ENCODE measurements around the gene ASTN2.

Gene ASTN2

GRCh38 chr9:116524778-116525470, 889.9 kb downstream of the ASTN2 start:
- H3K4me3 ChIP-seq (ENCODE audit: low read length), result no peak overlapping the region
- H3K4me2 ChIP-seq (ENCODE audit: low read depth, low read length), result no peak overlapping the region

GRCh38 chr9:116520218-116520617, 894.6 kb downstream of the ASTN2 start:
- H3K27ac ChIP-seq (ENCODE audit: low read length), result no peak overlapping the region
- H3K9me3 ChIP-seq (replicated peaks; ENCODE audit: insufficient read depth, low read length), result no peaks in the 10 kb centered on the region
- no peaks in the 10 kb centered on the region for H3K79me2 ChIP-seq (ENCODE audit: low read length)
- no peak overlapping the region for H3K4me3 ChIP-seq (ENCODE audit: low read length)
- H3K9ac ChIP-seq (ENCODE audit: low read length), result no peak overlapping the region
- no peak for DNase-seq
- H4K20me1 ChIP-seq (ENCODE audit: insufficient read depth, low read length), result no peaks in the 10 kb centered on the region
- no peak for TF ChIP-seq EZH2phosphoT487 (IDR thresholded peaks at IDR 0.05; ENCODE audit: low read length)
- no peak for TF ChIP-seq CTCF (IDR thresholded peaks at IDR 0.05; ENCODE audit: low read length)
- no peak for TF ChIP-seq EZH2 (optimal IDR thresholded peaks at IDR 0.05; ENCODE audit: low read depth, low read length)
- no peak overlapping the region for H2AFZ ChIP-seq (ENCODE audit: low read length)
- no peaks in the 10 kb centered on the region for H3K4me1 ChIP-seq (ENCODE audit: low read length)
- H3F3A ChIP-seq (ENCODE audit: insufficient read depth, low read length), result no peaks in the 10 kb centered on the region
- H3K27me3 ChIP-seq (replicated peaks; ENCODE audit: insufficient read depth, low read length), result peaks cover 19% of the 10 kb centered on the region
- H3K4me2 ChIP-seq (ENCODE audit: low read depth, low read length), result no peak overlapping the region
- no peaks in the 10 kb centered on the region for H3K36me3 ChIP-seq (replicated peaks; ENCODE audit: insufficient read depth, low read length)
- no peaks in the 10 kb centered on the region for H3K9me2 ChIP-seq (replicated peaks; ENCODE audit: insufficient read depth, low read length)

More at GRCh38 chr9:116524778-116525470, 889.9 kb downstream of the ASTN2 start:
- no peak for TF ChIP-seq EZH2phosphoT487 (IDR thresholded peaks at IDR 0.05; ENCODE audit: low read length)
- TF ChIP-seq EZH2 (optimal IDR thresholded peaks at IDR 0.05; ENCODE audit: low read depth, low read length), result no peak
- TF ChIP-seq CTCF (IDR thresholded peaks at IDR 0.05; ENCODE audit: low read length), result no peak
- no peaks in the 10 kb centered on the region for H3K79me2 ChIP-seq (ENCODE audit: low read length)
- H2AFZ ChIP-seq (ENCODE audit: low read length), result no peak overlapping the region
- no peaks in the 10 kb centered on the region for H4K20me1 ChIP-seq (ENCODE audit: insufficient read depth, low read length)
- no peak overlapping the region for H3K27ac ChIP-seq (ENCODE audit: low read length)
- H3K9me2 ChIP-seq (replicated peaks; ENCODE audit: insufficient read depth, low read length), result no peaks in the 10 kb centered on the region
- no peak overlapping the region for H3K9ac ChIP-seq (ENCODE audit: low read length)
- peaks cover 39% of the 10 kb centered on the region for H3K27me3 ChIP-seq (replicated peaks; ENCODE audit: insufficient read depth, low read length)
- no peaks in the 10 kb centered on the region for H3K36me3 ChIP-seq (replicated peaks; ENCODE audit: insufficient read depth, low read length)
- H3F3A ChIP-seq (ENCODE audit: insufficient read depth, low read length), result no peaks in the 10 kb centered on the region
- no peak for DNase-seq
- no peaks in the 10 kb centered on the region for H3K9me3 ChIP-seq (replicated peaks; ENCODE audit: insufficient read depth, low read length)
- no peaks in the 10 kb centered on the region for H3K4me1 ChIP-seq (ENCODE audit: low read length)

GRCh38 chr9:116516456-116516855, 898.4 kb downstream of the ASTN2 start:
- H3K9ac ChIP-seq (ENCODE audit: low read length), result no peak overlapping the region
- no peaks in the 10 kb centered on the region for H3F3A ChIP-seq (ENCODE audit: insufficient read depth, low read length)
- no peaks in the 10 kb centered on the region for H3K9me3 ChIP-seq (replicated peaks; ENCODE audit: insufficient read depth, low read length)
- H4K20me1 ChIP-seq (ENCODE audit: insufficient read depth, low read length), result no peaks in the 10 kb centered on the region
- no peaks in the 10 kb centered on the region for H3K36me3 ChIP-seq (replicated peaks; ENCODE audit: insufficient read depth, low read length)
- TF ChIP-seq CTCF (IDR thresholded peaks at IDR 0.05; ENCODE audit: low read length) (no peak), EZH2 (optimal IDR thresholded peaks at IDR 0.05; ENCODE audit: low read depth, low read length) (no peak), EZH2phosphoT487 (IDR thresholded peaks at IDR 0.05; ENCODE audit: low read length) (no peak)
- no peak overlapping the region for H3K27ac ChIP-seq (ENCODE audit: low read length)
- no peaks in the 10 kb centered on the region for H3K9me2 ChIP-seq (replicated peaks; ENCODE audit: insufficient read depth, low read length)
- no peak overlapping the region for H3K4me3 ChIP-seq (ENCODE audit: low read length)
- H2AFZ ChIP-seq (ENCODE audit: low read length), result no peak overlapping the region
- no peaks in the 10 kb centered on the region for H3K4me1 ChIP-seq (ENCODE audit: low read length)
- DNase-seq, result no peak
- H3K79me2 ChIP-seq (ENCODE audit: low read length), result no peaks in the 10 kb centered on the region
- no peak overlapping the region for H3K4me2 ChIP-seq (ENCODE audit: low read depth, low read length)
- H3K27me3 ChIP-seq (replicated peaks; ENCODE audit: insufficient read depth, low read length), result no peaks in the 10 kb centered on the region

Measured in MM.1S (cell line).